ENCODE data around the gene CARD9. TPM values are rescaled to one million over a fixed set of nuclear protein-coding genes. Genes with fewer than 3 reads are reported as not detected.

Gene CARD9
- total and polyA plus RNA-seq, 7 donors: 0.26 to 1.1 (median 0.56) TPM

- no peak for ATAC-seq
- no peaks in the 10 kb centered on the region for H3K36me3 ChIP-seq (ENCODE audit: insufficient read depth in 1 of 2, low read depth in 1 of 2)
- H3K9me3 ChIP-seq: peaks cover 12% of the 10 kb centered on the region
- no peak overlapping the region for H3K27ac ChIP-seq
- no peak for DNase-seq
- H3K4me3 ChIP-seq: no peak overlapping the region
- H3K4me1 ChIP-seq: no peaks in the 10 kb centered on the region
- intact Hi-C loops (cut with DNase I): no loop called here
- WGBS, 3 donors: 82 to 88% (median 87%) methylated on average over 4 of the region's 4 CpGs
- H3K27me3 ChIP-seq (ENCODE audit: insufficient read depth in 3 of 3, low read length in 2 of 3): peaks cover 0 to 29% (median 8%) of the 10 kb centered on the region in 3 donors
- TF ChIP-seq, protein P1, sequence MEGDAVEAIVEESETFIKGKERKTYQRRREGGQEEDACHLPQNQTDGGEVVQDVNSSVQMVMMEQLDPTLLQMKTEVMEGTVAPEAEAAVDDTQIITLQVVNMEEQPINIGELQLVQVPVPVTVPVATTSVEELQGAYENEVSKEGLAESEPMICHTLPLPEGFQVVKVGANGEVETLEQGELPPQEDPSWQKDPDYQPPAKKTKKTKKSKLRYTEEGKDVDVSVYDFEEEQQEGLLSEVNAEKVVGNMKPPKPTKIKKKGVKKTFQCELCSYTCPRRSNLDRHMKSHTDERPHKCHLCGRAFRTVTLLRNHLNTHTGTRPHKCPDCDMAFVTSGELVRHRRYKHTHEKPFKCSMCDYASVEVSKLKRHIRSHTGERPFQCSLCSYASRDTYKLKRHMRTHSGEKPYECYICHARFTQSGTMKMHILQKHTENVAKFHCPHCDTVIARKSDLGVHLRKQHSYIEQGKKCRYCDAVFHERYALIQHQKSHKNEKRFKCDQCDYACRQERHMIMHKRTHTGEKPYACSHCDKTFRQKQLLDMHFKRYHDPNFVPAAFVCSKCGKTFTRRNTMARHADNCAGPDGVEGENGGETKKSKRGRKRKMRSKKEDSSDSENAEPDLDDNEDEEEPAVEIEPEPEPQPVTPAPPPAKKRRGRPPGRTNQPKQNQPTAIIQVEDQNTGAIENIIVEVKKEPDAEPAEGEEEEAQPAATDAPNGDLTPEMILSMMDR (IDR thresholded peaks at IDR 0.05): no peak
Observed at GRCh38 chr9:136314944-136315343, 58.5 kb downstream of the CARD9 start.

GRCh38 chr9:136314056-136314416, 59.4 kb downstream of the CARD9 start:
- WGBS, 3 donors: 86 to 91% (median 89%) methylated on average over 3 of the region's 3 CpGs
- Histone ChIP-seq H3K36me3 (ENCODE audit: insufficient read depth in 1 of 2, low read depth in 1 of 2) (no peaks in the 10 kb centered on the region), H3K4me1 (no peaks in the 10 kb centered on the region), H3K27me3 (ENCODE audit: insufficient read depth in 3 of 3, low read length in 2 of 3) (peaks cover 0 to 38% (median 8%) of the 10 kb centered on the region in 3 donors), H3K4me3 (no peak overlapping the region), H3K9me3 (peaks cover 12% of the 10 kb centered on the region), H3K27ac (no peak overlapping the region)
- DNase-seq (no peak), ATAC-seq (no peak)
- intact Hi-C loops (cut with DNase I): no loop called here
- TF ChIP-seq, protein P1 (IDR thresholded peaks at IDR 0.05): no peak

Other genes starting within 250 kb of the CARD9 start
- not detected for gene LHX3, start 168.5 kb downstream of the CARD9 start, total RNA-seq
- not detected for gene LHX3, start 168.5 kb downstream of the CARD9 start, polyA plus RNA-seq
- gene QSOX2, start 127.9 kb downstream of the CARD9 start, total RNA-seq: 1 to 10 TPM; 3.8 to 6.7 (median 5.4) TPM
- gene QSOX2, start 127.9 kb downstream of the CARD9 start, polyA plus RNA-seq: 1 to 10 TPM; 3.6 to 7.5 (median 5.6) TPM
- gene CCDC187, start 69.6 kb downstream of the CARD9 start, total RNA-seq: not detected
- not detected for gene CCDC187, start 69.6 kb downstream of the CARD9 start, polyA plus RNA-seq
- 1 to 10 TPM; 1.3 to 2.3 (median 1.7) TPM for gene GPSM1, start 46.1 kb downstream of the CARD9 start, total RNA-seq
- under 1 TPM; 0.34 to 0.96 (median 0.52) TPM for gene GPSM1, start 46.1 kb downstream of the CARD9 start, polyA plus RNA-seq
- gene DNLZ, start 9.9 kb downstream of the CARD9 start, total RNA-seq: 10 to 100 TPM in 3 of 4 donors, 1 to 10 TPM in 1; 8.2 to 29.6 (median 21.1) TPM
- gene DNLZ, start 9.9 kb downstream of the CARD9 start, polyA plus RNA-seq: 10 to 100 TPM; 18.5 to 40.7 (median 18.7) TPM
- gene SNAPC4, start 26.5 kb upstream of the CARD9 start, total RNA-seq: 1 to 10 TPM; 3.5 to 4.9 (median 4.5) TPM
- 1 to 10 TPM; 3.1 to 6.5 (median 5.1) TPM for gene SNAPC4, start 26.5 kb upstream of the CARD9 start, polyA plus RNA-seq
- 10 to 100 TPM; 16.0 to 39.0 (median 32.3) TPM for gene ENTR1, start 36.9 kb upstream of the CARD9 start, total RNA-seq
- gene ENTR1, start 36.9 kb upstream of the CARD9 start, polyA plus RNA-seq: 10 to 100 TPM; 24.6 to 53.0 (median 45.4) TPM
- gene PMPCA, start 37.0 kb upstream of the CARD9 start, total RNA-seq: 10 to 100 TPM; 52.4 to 68.7 (median 60.6) TPM
- gene PMPCA, start 37.0 kb upstream of the CARD9 start, polyA plus RNA-seq: 100 to 1,000 TPM in 1 of 3 donors, 10 to 100 TPM in 2; 42.4 to 116 (median 97.5) TPM
- gene INPP5E, start 66.2 kb upstream of the CARD9 start, total RNA-seq: 1 to 10 TPM; 4.9 to 9.6 (median 7.4) TPM
- 1 to 10 TPM; 4.7 to 5.3 (median 4.8) TPM for gene INPP5E, start 66.2 kb upstream of the CARD9 start, polyA plus RNA-seq
- 10 to 100 TPM; 31.5 to 40.0 (median 37.0) TPM for gene SEC16A, start 109.4 kb upstream of the CARD9 start, total RNA-seq
- gene SEC16A, start 109.4 kb upstream of the CARD9 start, polyA plus RNA-seq: 10 to 100 TPM; 22.3 to 27.6 (median 26.1) TPM
- gene NOTCH1, start 172.4 kb upstream of the CARD9 start, total RNA-seq: 10 to 100 TPM in 3 of 4 donors, 1 to 10 TPM in 1; 8.7 to 15.4 (median 12.3) TPM
- 1 to 10 TPM; 1.8 to 3.8 (median 2.9) TPM for gene NOTCH1, start 172.4 kb upstream of the CARD9 start, polyA plus RNA-seq

Measured in psoas muscle (tissue), 8 donors.